HEK293 (cell line): ENCODE results near the gene RAB40C.

Experiments used
- BCL6B ChIP-seq: fragments of 450-650 bp; formaldehyde crosslinking; IDR thresholded peaks from 2 replicates; pipeline ENCODE4 v1.5.1; 2017; ENCODE audit warnings: missing biosample characterization, missing genetic modification characterization
- EGR2 ChIP-seq: fragments of 450-650 bp; formaldehyde crosslinking; IDR thresholded peaks from 2 replicates; pipeline ENCODE4 v1.5.1; 2016; ENCODE audit warnings: low read depth, missing biosample characterization, missing genetic modification characterization
- GFI1B ChIP-seq: fragments of 450-650 bp; formaldehyde crosslinking; IDR thresholded peaks from 2 replicates; pipeline ENCODE4 v1.5.1; 2016; ENCODE audit warnings: missing biosample characterization, missing genetic modification characterization
- GLI2 ChIP-seq: fragments of 450-650 bp; formaldehyde crosslinking; IDR thresholded peaks from 2 replicates; pipeline ENCODE4; 2017; ENCODE audit warnings: missing biosample characterization, missing genetic modification characterization, low read depth, borderline replicate concordance
- HOXA7 ChIP-seq: sonication (generic); formaldehyde crosslinking; IDR thresholded peaks from 2 replicates; pipeline ENCODE4 v1.8.1; 2022; ENCODE audit warnings: missing genetic modification reagents, borderline replicate concordance
- IKZF3 ChIP-seq: fragments of 450-650 bp; IDR thresholded peaks from 2 replicates; pipeline ENCODE4 v1.5.0; 2018; ENCODE audit warnings: missing biosample characterization, mild to moderate bottlenecking, missing genetic modification characterization, moderate library complexity
- KLF10 ChIP-seq: fragments of 450-650 bp; IDR thresholded peaks from 2 replicates; pipeline ENCODE4 v1.5.1; 2018; ENCODE audit warnings: missing biosample characterization, mild to moderate bottlenecking, missing genetic modification characterization
- MEIS1 ChIP-seq: sonication (generic); formaldehyde crosslinking; IDR thresholded peaks from 2 replicates; pipeline ENCODE4 v1.8.1; 2022; ENCODE audit warnings: missing genetic modification reagents, mild to moderate bottlenecking, borderline replicate concordance
- PBX3 ChIP-seq: sonication (generic); formaldehyde crosslinking; IDR thresholded peaks from 2 replicates; pipeline ENCODE4 v1.8.1; 2022; ENCODE audit warnings: mild to moderate bottlenecking, moderate library complexity, missing genetic modification reagents
- REPIN1 ChIP-seq: fragments of 450-650 bp; formaldehyde crosslinking; IDR thresholded peaks from 2 replicates; pipeline ENCODE4 v1.5.1; 2017; ENCODE audit warnings: missing biosample characterization, missing genetic modification characterization, low read depth
- SALL2 ChIP-seq: fragments of 450-650 bp; formaldehyde crosslinking; IDR thresholded peaks from 2 replicates; pipeline ENCODE4 v1.5.0; 2017; ENCODE audit warnings: missing biosample characterization, mild to moderate bottlenecking, missing genetic modification characterization, borderline replicate concordance
- SP2 ChIP-seq: fragments of 450-650 bp; formaldehyde crosslinking; IDR thresholded peaks from 2 replicates; pipeline ENCODE4 v1.5.1; 2016; ENCODE audit warnings: missing biosample characterization, missing genetic modification characterization
- ZBTB17 ChIP-seq: fragments of 450-650 bp; formaldehyde crosslinking; IDR thresholded peaks from 2 replicates; pipeline ENCODE4 v1.5.1; 2016; ENCODE audit warnings: missing biosample characterization, missing genetic modification characterization
- ZBTB20 ChIP-seq: fragments of 450-650 bp; formaldehyde crosslinking; IDR thresholded peaks from 2 replicates; pipeline ENCODE4 v1.5.1; 2016; ENCODE audit warnings: missing biosample characterization, missing genetic modification characterization
- ZBTB44 ChIP-seq: fragments of 450-650 bp; IDR thresholded peaks from 2 replicates; pipeline ENCODE4 v1.5.1; 2018; ENCODE audit warnings: missing biosample characterization, mild to moderate bottlenecking, missing genetic modification characterization
- ZFHX2 ChIP-seq: fragments of 450-650 bp; formaldehyde crosslinking; conservative IDR thresholded peaks from 2 replicates; pipeline ENCODE4 v1.5.1; 2016; ENCODE audit warnings: missing biosample characterization, missing genetic modification characterization
- ZNF112 ChIP-seq: fragments of 450-650 bp; formaldehyde crosslinking; IDR thresholded peaks from 2 replicates; pipeline ENCODE4 v1.5.0; 2017; ENCODE audit warnings: missing biosample characterization, missing genetic modification characterization
- ZNF114 ChIP-seq: fragments of 450-650 bp; formaldehyde crosslinking; IDR thresholded peaks from 2 replicates; pipeline ENCODE4 v1.5.0; 2017; ENCODE audit warnings: missing biosample characterization, missing genetic modification characterization
- ZNF133 ChIP-seq: fragments of 450-650 bp; formaldehyde crosslinking; IDR thresholded peaks from 2 replicates; pipeline ENCODE4 v1.5.1; 2016; ENCODE audit warnings: missing biosample characterization, missing genetic modification characterization
- ZNF16 ChIP-seq: fragments of 450-650 bp; formaldehyde crosslinking; IDR thresholded peaks from 2 replicates; pipeline ENCODE4 v1.5.1; 2016; ENCODE audit warnings: low read depth, missing biosample characterization, missing genetic modification characterization
- ZNF202 ChIP-seq: fragments of 450-650 bp; formaldehyde crosslinking; IDR thresholded peaks from 2 replicates; pipeline ENCODE4 v1.5.1; 2016; ENCODE audit warnings: missing biosample characterization, missing genetic modification characterization, borderline replicate concordance
- ZNF223 ChIP-seq: fragments of 450-650 bp; formaldehyde crosslinking; IDR thresholded peaks from 2 replicates; pipeline ENCODE4 v1.5.1; 2016; ENCODE audit warnings: missing biosample characterization, missing genetic modification characterization
- ZNF23 ChIP-seq: fragments of 450-650 bp; formaldehyde crosslinking; IDR thresholded peaks from 2 replicates; pipeline ENCODE4 v1.5.1; 2016; ENCODE audit warnings: missing biosample characterization, missing genetic modification characterization, borderline replicate concordance
- ZNF292 ChIP-seq: fragments of 450-650 bp; formaldehyde crosslinking; IDR thresholded peaks from 2 replicates; pipeline ENCODE4 v1.5.1; 2016; ENCODE audit warnings: low read depth, missing biosample characterization, missing genetic modification characterization, borderline replicate concordance
- ZNF449 ChIP-seq: fragments of 450-650 bp; formaldehyde crosslinking; IDR thresholded peaks from 2 replicates; pipeline ENCODE4 v1.5.1; 2017; ENCODE audit warnings: missing biosample characterization, mild to moderate bottlenecking, missing genetic modification characterization, moderate library complexity
- ZNF501 ChIP-seq: fragments of 450-650 bp; formaldehyde crosslinking; IDR thresholded peaks from 2 replicates; pipeline ENCODE4 v1.5.1; 2016; ENCODE audit warnings: missing biosample characterization, missing genetic modification characterization
- ZNF529 ChIP-seq: fragments of 450-650 bp; formaldehyde crosslinking; IDR thresholded peaks from 2 replicates; pipeline ENCODE4 v1.5.1; 2017; ENCODE audit warnings: missing genetic modification characterization, missing biosample characterization; ENCODE audit not compliant: insufficient replicate concordance
- ZNF549 ChIP-seq: fragments of 450-650 bp; IDR thresholded peaks from 2 replicates; pipeline ENCODE4 v1.5.1; 2018; ENCODE audit warnings: missing biosample characterization, missing genetic modification characterization, mild to moderate bottlenecking, inconsistent platforms, moderate library complexity
- ZNF561 ChIP-seq: fragments of 450-650 bp; IDR thresholded peaks from 2 replicates; pipeline ENCODE4 v1.5.1; 2018; ENCODE audit warnings: missing biosample characterization, missing genetic modification characterization, borderline replicate concordance
- ZNF624 ChIP-seq: fragments of 450-650 bp; formaldehyde crosslinking; IDR thresholded peaks from 2 replicates; pipeline ENCODE4 v1.5.1; 2017; ENCODE audit warnings: missing biosample characterization, missing genetic modification characterization
- ZNF654 ChIP-seq: fragments of 450-650 bp; formaldehyde crosslinking; IDR thresholded peaks from 2 replicates; pipeline ENCODE4 v1.5.1; 2016; ENCODE audit warnings: low read depth, missing biosample characterization, missing genetic modification characterization
- ZNF660 ChIP-seq: fragments of 450-650 bp; IDR thresholded peaks from 2 replicates; pipeline ENCODE4 v1.5.1; 2018; ENCODE audit warnings: missing biosample characterization, mild to moderate bottlenecking, missing genetic modification characterization
- ZNF837 ChIP-seq: fragments of 450-650 bp; formaldehyde crosslinking; IDR thresholded peaks from 2 replicates; pipeline ENCODE4 v1.5.1; 2016; ENCODE audit warnings: missing biosample characterization, missing genetic modification characterization
- ZSCAN5A ChIP-seq: fragments of 450-650 bp; formaldehyde crosslinking; IDR thresholded peaks from 2 replicates; pipeline ENCODE4 v1.5.1; 2016; ENCODE audit warnings: missing biosample characterization, missing genetic modification characterization

The RAB40C gene

GRCh38 chr16:588889-589657 lies 793 bp upstream of the RAB40C start (continued):
- TF ChIP-seq ZNF654 (no peak), ZSCAN5A (tag by site-specific recombination) (no peak), GLI2 (tag by site-specific recombination) (no peak), ZNF292 (tag by site-specific recombination) (no peak), ZNF837 (tag by site-specific recombination) (no peak), ZBTB44 (tag by site-specific recombination) (peak; percentile 34; the same call in 1 of the 2 replicates), ZNF529 (tag by site-specific recombination) (no peak), ZNF23 (tag by site-specific recombination) (no peak), BCL6B (tag by site-specific recombination) (no peak), ZNF501 (tag by site-specific recombination) (0 out of 2 replicates have a peak, but pooled peaks have one; percentile 32), PBX3 (0 out of 2 replicates have a peak, but pooled peaks have one; percentile 68), ZNF660 (tag by site-specific recombination) (0 out of 2 replicates have a peak, but pooled peaks have one; percentile 50), IKZF3 (tag by site-specific recombination) (0 out of 2 replicates have a peak, but pooled peaks have one; percentile 35), ZNF449 (tag by site-specific recombination) (no peak), ZNF202 (tag by site-specific recombination) (no peak), ZNF223 (tag by site-specific recombination) (no peak), GFI1B (tag by site-specific recombination) (no peak), ZBTB20 (tag by site-specific recombination) (peak; percentile 37), HOXA7 (CRISPR knock-in tag) (no peak), REPIN1 (no peak), ZNF114 (tag by site-specific recombination) (no peak), ZBTB17 (tag by site-specific recombination) (peak; percentile 99), ZNF16 (tag by site-specific recombination) (no peak), KLF10 (tag by site-specific recombination) (0 out of 2 replicates have a peak, but pooled peaks have one; percentile 20), ZFHX2 (tag by site-specific recombination) (peak; percentile 72), ZNF133 (tag by site-specific recombination) (no peak), MEIS1 (CRISPR knock-in tag) (no peak), ZNF112 (tag by site-specific recombination) (no peak), ZNF624 (tag by site-specific recombination) (no peak), ZNF561 (no peak; the same call in 1 of the 2 replicates), ZNF549 (tag by site-specific recombination) (no peak), SP2 (tag by site-specific recombination) (peak; percentile 93), SALL2 (tag by site-specific recombination) (no peak), EGR2 (tag by site-specific recombination) (no peak)
